Karpas-422 (cell line): ENCODE measurements around the gene CYSRT1. TPM values are rescaled to one million over a fixed set of nuclear protein-coding genes. Genes with fewer than 3 reads are reported as not detected.

ENCODE experiments used
- DNase-seq: peaks from one replicate; pipeline ENCODE4 v3.0.0-alpha.2; 2015
- H2AFZ ChIP-seq: fragments of 200-600 bp; sonication (generic); 2 replicates; pipeline ENCODE4 v1.6.1; 2014; ENCODE audit warnings: antibody characterized with exemption, low read length, mixed read lengths
- H3K27ac ChIP-seq: fragments of 200-600 bp; sonication (generic); 2 replicates; pipeline ENCODE4 v1.5.1; 2014; ENCODE audit warnings: mild to moderate bottlenecking, low read length, moderate library complexity
- H3K27me3 ChIP-seq: fragments of 200-600 bp; sonication (generic); 2 replicates; pipeline ENCODE4 v1.6.1; 2014; ENCODE audit warnings: low read length, mixed read lengths
- H3K36me3 ChIP-seq: fragments of 200-600 bp; sonication (generic); 2 replicates; pipeline ENCODE4 v1.6.1; 2014; ENCODE audit warnings: low read length, mixed read lengths; ENCODE audit not compliant: insufficient read depth
- H3K4me1 ChIP-seq: fragments of 200-600 bp; sonication (generic); 2 replicates; pipeline ENCODE4 v1.6.1; 2014; ENCODE audit warnings: mild to moderate bottlenecking, low read length, mixed read lengths
- H3K4me2 ChIP-seq: fragments of 200-600 bp; sonication (generic); 2 replicates; pipeline ENCODE4 v1.6.1; 2014; ENCODE audit warnings: low read length, low read depth, mild to moderate bottlenecking; ENCODE audit not compliant: poor library complexity, severe bottlenecking
- H3K4me3 ChIP-seq: fragments of 200-600 bp; sonication (generic); 2 replicates; pipeline ENCODE4 v1.5.1; 2014; ENCODE audit warnings: mild to moderate bottlenecking, antibody characterized with exemption, low read length, mixed read lengths
- H3K79me2 ChIP-seq: fragments of 200-600 bp; sonication (generic); 2 replicates; pipeline ENCODE4 v1.6.1; 2014; ENCODE audit warnings: mild to moderate bottlenecking, low read length, mixed read lengths
- H3K9ac ChIP-seq: fragments of 200-600 bp; sonication (generic); 2 replicates; pipeline ENCODE4 v1.6.0; 2014; ENCODE audit warnings: low read length
- H3K9me2 ChIP-seq: fragments of 200-600 bp; sonication (generic), shearing (Covaris generic); replicated peaks from 2 replicates; pipeline ENCODE4 v1.6.0; 2014; ENCODE audit warnings: mild to moderate bottlenecking, low read length, moderate library complexity; ENCODE audit not compliant: insufficient read depth
- H3K9me3 ChIP-seq: fragments of 300-700, 200-600 bp; sonication (generic); 2 replicates; pipeline ENCODE4 v1.6.1; 2014; ENCODE audit warnings: low read length, mixed read lengths
- H4K20me1 ChIP-seq: fragments of 200-600 bp; sonication (generic); 2 replicates; pipeline ENCODE4 v1.6.1; 2014; ENCODE audit warnings: mild to moderate bottlenecking, antibody characterized with exemption, low read length, low read depth; ENCODE audit not compliant: insufficient read depth
- total RNA-seq: library from RNA; depleted of rRNA; stranded (reverse); fragments of >200 nt; shearing (Covaris generic); gene quantifications from 2 replicates; pipeline ENCODE4 v1.2.3, GENCODE V29; 2014; ENCODE audit warnings: low replicate concordance

CYSRT1 gene
- total RNA-seq, 1 experiment from 2014 or later, result 0.75 TPM

DNA sequence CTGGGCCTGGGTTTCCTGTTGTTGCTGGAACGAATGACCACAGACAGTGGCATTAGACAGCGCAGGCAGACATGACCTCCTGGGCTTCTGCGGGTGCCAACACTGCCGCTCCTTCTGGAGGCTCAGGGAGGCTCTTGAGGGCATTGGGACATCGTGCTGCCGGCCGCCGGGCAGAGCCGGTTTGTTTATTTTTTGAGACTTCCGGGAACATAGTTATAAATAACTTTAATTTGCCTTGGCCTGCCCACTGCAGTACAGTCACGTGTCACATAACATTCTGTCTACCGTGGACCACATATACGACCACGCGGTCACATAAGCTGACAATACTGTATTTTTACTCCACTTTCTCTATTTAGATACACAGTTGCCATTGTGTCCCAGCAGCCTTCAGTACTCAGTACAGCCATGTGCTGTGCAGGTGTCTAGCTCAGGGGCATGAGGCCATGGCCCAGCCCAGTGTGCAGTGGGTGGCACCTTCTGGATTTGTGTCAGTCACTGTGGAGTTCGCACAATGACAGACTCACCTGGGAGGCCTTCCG lies 44.3 kb downstream of the CYSRT1 start:
- Histone ChIP-seq H3K4me3 (peak overlapping the region; percentile 60), H3K79me2 (0 out of 2 replicates have a peak, but pooled peaks cover 2% of the 10 kb centered on the region), H3K36me3 (peaks cover 8% of the 10 kb centered on the region; the same call in 1 of the 2 replicates), H3K4me1 (peaks cover 48% of the 10 kb centered on the region), H3K9me2 (no peaks in the 10 kb centered on the region), H4K20me1 (no peaks in the 10 kb centered on the region), H3K27ac (peak overlapping the region; percentile 95), H3K27me3 (no peaks in the 10 kb centered on the region), H2AFZ (no peak overlapping the region), H3K9me3 (no peaks in the 10 kb centered on the region), H3K4me2 (peak overlapping the region; percentile 70), H3K9ac (peak overlapping the region; percentile 72)
- peak; percentile 89 for DNase-seq

DNA sequence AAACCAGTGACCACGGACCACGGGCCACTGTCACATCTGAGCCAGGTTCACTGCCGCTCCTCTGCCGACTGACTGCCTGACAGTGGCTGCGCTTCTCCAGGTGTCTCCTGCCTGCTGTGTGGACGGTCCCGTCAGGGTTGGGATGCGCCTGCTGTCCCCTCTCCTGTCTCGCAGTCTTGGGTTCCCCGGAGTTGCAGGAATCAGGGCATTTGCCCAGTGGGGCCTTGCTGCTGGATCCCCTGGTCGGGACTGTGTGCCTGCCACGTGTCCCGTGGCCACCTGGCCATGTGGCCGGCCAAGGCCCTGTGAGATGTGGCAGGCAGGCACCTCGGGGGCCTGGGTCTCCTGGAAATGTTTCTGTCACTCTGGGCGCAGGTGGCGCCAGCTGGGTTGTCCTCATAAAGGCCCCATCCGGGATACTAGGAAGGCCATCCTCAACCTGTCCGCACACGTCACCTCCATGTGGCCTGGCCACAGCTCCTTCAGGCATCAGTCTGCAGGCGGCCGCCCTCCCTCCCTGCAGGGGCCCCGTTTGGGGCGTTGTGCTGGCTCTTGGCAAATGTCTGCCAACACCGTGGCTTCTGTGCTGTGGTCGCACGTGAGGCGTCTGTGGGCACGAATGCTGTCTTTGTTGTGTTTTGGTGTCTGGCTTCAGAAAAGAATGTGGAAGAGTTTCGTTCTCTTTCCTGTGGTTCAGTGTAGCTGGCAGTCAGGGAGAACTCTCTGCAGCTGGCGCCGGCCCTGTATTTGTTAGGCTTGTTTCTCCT lies 46.1 kb downstream of the CYSRT1 start:
- H4K20me1 ChIP-seq, result no peaks in the 10 kb centered on the region
- H3K9ac ChIP-seq, result no peak overlapping the region
- H3K79me2 ChIP-seq, result 0 out of 2 replicates have a peak, but pooled peaks cover 2% of the 10 kb centered on the region
- H3K4me1 ChIP-seq, result peaks cover 66% of the 10 kb centered on the region
- H3K9me2 ChIP-seq, result no peaks in the 10 kb centered on the region
- peaks cover 6% of the 10 kb centered on the region; the same call in 1 of the 2 replicates for H3K36me3 ChIP-seq
- H3K27ac ChIP-seq, result no peak overlapping the region
- H3K4me3 ChIP-seq, result no peak overlapping the region
- H3K27me3 ChIP-seq, result no peaks in the 10 kb centered on the region
- no peak overlapping the region for H2AFZ ChIP-seq
- H3K4me2 ChIP-seq, result no peak overlapping the region
- DNase-seq, result no peak
- no peaks in the 10 kb centered on the region for H3K9me3 ChIP-seq

GRCh38 chr9:137271696-137272076 lies 46.7 kb downstream of the CYSRT1 start:
- Histone ChIP-seq H3K27ac (no peak overlapping the region), H2AFZ (no peak overlapping the region), H4K20me1 (no peaks in the 10 kb centered on the region), H3K9me3 (no peaks in the 10 kb centered on the region), H3K9ac (no peak overlapping the region), H3K79me2 (0 out of 2 replicates have a peak, but pooled peaks cover 2% of the 10 kb centered on the region), H3K4me1 (peaks cover 68% of the 10 kb centered on the region), H3K9me2 (no peaks in the 10 kb centered on the region), H3K4me3 (no peak overlapping the region), H3K4me2 (no peak overlapping the region), H3K36me3 (peaks cover 6% of the 10 kb centered on the region; the same call in 1 of the 2 replicates), H3K27me3 (no peaks in the 10 kb centered on the region)
- no peak for DNase-seq

- Histone ChIP-seq H4K20me1 (no peaks in the 10 kb centered on the region), H3K36me3 (peaks cover 6% of the 10 kb centered on the region; the same call in 1 of the 2 replicates), H3K9ac (no peak overlapping the region), H3K4me2 (no peak overlapping the region), H3K4me3 (no peak overlapping the region), H3K27me3 (no peaks in the 10 kb centered on the region), H3K9me2 (no peaks in the 10 kb centered on the region), H3K27ac (no peak overlapping the region), H2AFZ (no peak overlapping the region), H3K4me1 (peaks cover 69% of the 10 kb centered on the region), H3K9me3 (no peaks in the 10 kb centered on the region), H3K79me2 (0 out of 2 replicates have a peak, but pooled peaks cover 2% of the 10 kb centered on the region)
- no peak for DNase-seq
These were observed 47.5 kb downstream of the CYSRT1 start for GRCh38 chr9:137272241-137273094.

DNA sequence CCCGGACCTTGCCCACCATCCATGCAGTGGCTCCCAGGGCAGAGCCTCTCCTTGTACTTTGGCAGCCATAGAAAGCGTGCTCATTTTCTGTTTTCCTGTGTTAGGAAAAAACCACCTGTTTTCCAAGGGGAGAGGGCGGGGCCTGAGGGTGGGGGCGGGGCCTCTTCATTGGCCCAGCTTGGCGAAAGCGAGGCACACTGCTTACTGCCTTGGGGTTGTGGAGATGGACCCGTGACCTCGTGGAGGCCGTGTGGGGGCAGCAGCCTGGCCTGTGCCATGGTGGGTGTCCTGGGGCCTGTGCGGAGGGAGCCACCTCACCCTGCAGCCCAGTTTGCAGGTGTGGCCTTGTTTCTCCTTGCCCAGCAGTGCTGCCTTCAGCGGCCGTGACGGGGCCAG lies 48.1 kb downstream of the CYSRT1 start:
- Histone ChIP-seq H3K27ac (no peak overlapping the region), H2AFZ (no peak overlapping the region), H3K27me3 (no peaks in the 10 kb centered on the region), H4K20me1 (no peaks in the 10 kb centered on the region), H3K79me2 (0 out of 2 replicates have a peak, but pooled peaks cover 2% of the 10 kb centered on the region), H3K9me2 (no peaks in the 10 kb centered on the region), H3K4me1 (peaks cover 69% of the 10 kb centered on the region), H3K4me3 (no peak overlapping the region), H3K4me2 (no peak overlapping the region), H3K36me3 (peaks cover 6% of the 10 kb centered on the region; the same call in 1 of the 2 replicates), H3K9me3 (no peaks in the 10 kb centered on the region), H3K9ac (no peak overlapping the region)
- DNase-seq, result no peak

- H3K4me1 ChIP-seq, result peaks cover 67% of the 10 kb centered on the region
- DNase-seq, result peak; percentile 44
These were observed 48.8 kb downstream of the CYSRT1 start for GRCh38 chr9:137273611-137274320.

DNA sequence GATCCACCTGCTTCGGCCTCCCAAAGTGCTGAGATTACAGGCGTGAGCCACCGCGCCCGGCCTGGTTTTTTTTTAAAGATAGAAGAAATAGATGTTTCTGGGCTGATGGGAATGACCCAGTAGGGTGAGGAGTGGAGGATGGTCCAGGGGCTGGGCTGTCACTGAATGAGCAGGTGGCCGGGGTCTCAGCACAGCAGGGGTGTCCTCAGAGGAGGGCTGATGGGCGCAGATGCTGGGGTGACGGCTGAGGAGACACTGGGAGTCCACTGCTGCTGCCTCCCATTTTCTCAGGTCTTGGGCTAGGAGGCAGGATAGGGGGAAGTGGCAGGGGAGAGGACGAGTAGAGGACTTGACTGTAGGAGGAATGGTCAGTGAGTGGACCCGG lies 50.2 kb downstream of the CYSRT1 start:
- Histone ChIP-seq H3K79me2 (no peaks in the 10 kb centered on the region), H2AFZ (no peak overlapping the region), H3K4me3 (no peak overlapping the region; the same call in 1 of the 2 replicates), H3K4me1 (peaks cover 54% of the 10 kb centered on the region), H3K36me3 (peaks cover 2% of the 10 kb centered on the region; the same call in 1 of the 2 replicates), H3K9me2 (no peaks in the 10 kb centered on the region), H3K27ac (peak overlapping the region; percentile 94), H3K9me3 (no peaks in the 10 kb centered on the region), H4K20me1 (peaks cover 3% of the 10 kb centered on the region; the same call in 1 of the 2 replicates), H3K4me2 (peak overlapping the region; percentile 84), H3K27me3 (no peaks in the 10 kb centered on the region), H3K9ac (peak overlapping the region; percentile 90)
- DNase-seq, result no peak

More at GRCh38 chr9:137273611-137274320, 48.8 kb downstream of the CYSRT1 start:
- peak overlapping the region; percentile 94 for H3K27ac ChIP-seq
- H3K9ac ChIP-seq, result peak overlapping the region; percentile 51
- no peak overlapping the region for H3K4me3 ChIP-seq
- no peaks in the 10 kb centered on the region for H3K9me2 ChIP-seq
- 0 out of 2 replicates have a peak, but pooled peaks cover 2% of the 10 kb centered on the region for H3K79me2 ChIP-seq
- no peaks in the 10 kb centered on the region for H4K20me1 ChIP-seq
- no peak overlapping the region for H2AFZ ChIP-seq
- H3K27me3 ChIP-seq, result no peaks in the 10 kb centered on the region
- no peaks in the 10 kb centered on the region for H3K9me3 ChIP-seq
- peak overlapping the region; percentile 48 for H3K4me2 ChIP-seq
- peaks cover 6% of the 10 kb centered on the region; the same call in 1 of the 2 replicates for H3K36me3 ChIP-seq
